PC-3 (cell line): ENCODE data around the gene GPR137B.
"Not testable (repeated sequence)": the region's sequence is repeated elsewhere in the genome, so short reads cannot be mapped to it uniquely, and the experiment has no call there.

Source experiments
- EZH2 ChIP-seq: fragments of 300-600 bp; sonication (generic); IDR thresholded peaks from one replicate; pipeline ENCODE4 v1.6.1; 2017; ENCODE audit warnings: antibody characterized with exemption, mild to moderate bottlenecking, low read length; ENCODE audit not compliant: unreplicated experiment
- TF ChIP-seq, protein P1 (sequence below): fragments of 300-600 bp; sonication (generic); conservative IDR thresholded peaks from 2 replicates; pipeline ENCODE4 v1.5.1; 2017; ENCODE audit warnings: antibody characterized with exemption, low read depth, mild to moderate bottlenecking, low read length

- TF ChIP-seq, protein P1, sequence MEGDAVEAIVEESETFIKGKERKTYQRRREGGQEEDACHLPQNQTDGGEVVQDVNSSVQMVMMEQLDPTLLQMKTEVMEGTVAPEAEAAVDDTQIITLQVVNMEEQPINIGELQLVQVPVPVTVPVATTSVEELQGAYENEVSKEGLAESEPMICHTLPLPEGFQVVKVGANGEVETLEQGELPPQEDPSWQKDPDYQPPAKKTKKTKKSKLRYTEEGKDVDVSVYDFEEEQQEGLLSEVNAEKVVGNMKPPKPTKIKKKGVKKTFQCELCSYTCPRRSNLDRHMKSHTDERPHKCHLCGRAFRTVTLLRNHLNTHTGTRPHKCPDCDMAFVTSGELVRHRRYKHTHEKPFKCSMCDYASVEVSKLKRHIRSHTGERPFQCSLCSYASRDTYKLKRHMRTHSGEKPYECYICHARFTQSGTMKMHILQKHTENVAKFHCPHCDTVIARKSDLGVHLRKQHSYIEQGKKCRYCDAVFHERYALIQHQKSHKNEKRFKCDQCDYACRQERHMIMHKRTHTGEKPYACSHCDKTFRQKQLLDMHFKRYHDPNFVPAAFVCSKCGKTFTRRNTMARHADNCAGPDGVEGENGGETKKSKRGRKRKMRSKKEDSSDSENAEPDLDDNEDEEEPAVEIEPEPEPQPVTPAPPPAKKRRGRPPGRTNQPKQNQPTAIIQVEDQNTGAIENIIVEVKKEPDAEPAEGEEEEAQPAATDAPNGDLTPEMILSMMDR: not testable (repeated sequence)
- not testable (repeated sequence) for TF ChIP-seq EZH2
Observed at GRCh38 chr1:236186471-236186870, 44.1 kb downstream of the GPR137B start.
